Measurements from ENCODE around the gene FLAD1.

The FLAD1 gene

GRCh38 chr1:154959426-154959780, 23.7 kb upstream of the FLAD1 start:
- no peaks in the 10 kb centered on the region for H3K9me3 ChIP-seq (ENCODE audit: control insufficient read depth in 1 of 2, low read length in 2 of 2)
- no peak overlapping the region for H3K9ac ChIP-seq (ENCODE audit: low read depth in 1 of 2, low read length in 2 of 2)
- H3K27me3 ChIP-seq (ENCODE audit: control insufficient read depth in 1 of 2, insufficient read depth in 2 of 2, low read length in 2 of 2), result no peaks in the 10 kb centered on the region
- H3K4me1 ChIP-seq (ENCODE audit: control insufficient read depth in 1 of 2, insufficient read depth in 2 of 2, low read length in 2 of 2), result peaks cover 30 to 46% of the 10 kb centered on the region in 2 donors
- no peak overlapping the region for H3K27ac ChIP-seq (ENCODE audit: low read depth, low read length)
- H3K36me3 ChIP-seq (ENCODE audit: control insufficient read depth in 1 of 2, insufficient read depth in 2 of 2, low read length in 2 of 2), result peaks cover 13 to 29% of the 10 kb centered on the region in 2 donors
- H3K4me3 ChIP-seq (ENCODE audit: low read depth in 1 of 2, low read length in 2 of 2), result no peak overlapping the region

- Histone ChIP-seq H3K9ac (ENCODE audit: low read depth in 1 of 2, low read length in 2 of 2) (peak overlapping the region; percentile 76 to 85), H3K36me3 (ENCODE audit: control insufficient read depth in 1 of 2, insufficient read depth in 2 of 2, low read length in 2 of 2) (peaks cover 22 to 39% of the 10 kb centered on the region in 2 donors), H3K27ac (ENCODE audit: low read depth, low read length) (no peak overlapping the region), H3K4me3 (ENCODE audit: low read depth in 1 of 2, low read length in 2 of 2) (peak overlapping the region; percentile 77 to 86), H3K9me3 (ENCODE audit: control insufficient read depth in 1 of 2, low read length in 2 of 2) (no peaks in the 10 kb centered on the region), H3K4me1 (ENCODE audit: control insufficient read depth in 1 of 2, insufficient read depth in 2 of 2, low read length in 2 of 2) (peaks cover 20 to 35% of the 10 kb centered on the region in 2 donors), H3K27me3 (ENCODE audit: control insufficient read depth in 1 of 2, insufficient read depth in 2 of 2, low read length in 2 of 2) (no peaks in the 10 kb centered on the region)
Observed at GRCh38 chr1:154960446-154961136, 22.6 kb upstream of the FLAD1 start.

GRCh38 chr1:154961207-154962155, 21.7 kb upstream of the FLAD1 start, which contains the start of gene PYGO2:
TSS of gene PYGO2 (minus strand) at chr1:154961782. CDS start at chr1:154961576, 206 bp downstream.
- Histone ChIP-seq H3K9ac (ENCODE audit: low read depth in 1 of 2, low read length in 2 of 2) (peak within 1 kb of the TSS; percentile 76 to 85), H3K4me3 (ENCODE audit: low read depth in 1 of 2, low read length in 2 of 2) (peak within 1 kb of the TSS; percentile 77 to 86), H3K27me3 (ENCODE audit: control insufficient read depth in 1 of 2, insufficient read depth in 2 of 2, low read length in 2 of 2) (no peaks in the 10 kb centered on the region), H3K9me3 (ENCODE audit: control insufficient read depth in 1 of 2, low read length in 2 of 2) (no peaks in the 10 kb centered on the region), H3K27ac (ENCODE audit: low read depth, low read length) (peak within 1 kb of the TSS; percentile 99), H3K4me1 (ENCODE audit: control insufficient read depth in 1 of 2, insufficient read depth in 2 of 2, low read length in 2 of 2) (peaks cover 16 to 32% of the 10 kb centered on the region in 2 donors), H3K36me3 (ENCODE audit: control insufficient read depth in 1 of 2, insufficient read depth in 2 of 2, low read length in 2 of 2) (peaks cover 27 to 48% of the 10 kb centered on the region in 2 donors)

- Histone ChIP-seq H3K27me3 (ENCODE audit: control insufficient read depth in 1 of 2, insufficient read depth in 2 of 2, low read length in 2 of 2) (no peaks in the 10 kb centered on the region), H3K9ac (ENCODE audit: low read depth in 1 of 2, low read length in 2 of 2) (peak overlapping the region; percentile 76 to 85), H3K4me1 (ENCODE audit: control insufficient read depth in 1 of 2, insufficient read depth in 2 of 2, low read length in 2 of 2) (peaks cover 8 to 27% of the 10 kb centered on the region in 2 donors), H3K9me3 (ENCODE audit: control insufficient read depth in 1 of 2, low read length in 2 of 2) (no peaks in the 10 kb centered on the region), H3K36me3 (ENCODE audit: control insufficient read depth in 1 of 2, insufficient read depth in 2 of 2, low read length in 2 of 2) (peaks cover 32 to 56% of the 10 kb centered on the region in 2 donors), H3K4me3 (ENCODE audit: low read depth in 1 of 2, low read length in 2 of 2) (peak overlapping the region; percentile 77 to 86), H3K27ac (ENCODE audit: low read depth, low read length) (peak overlapping the region; percentile 99)
Observed at GRCh38 chr1:154962156-154962749, 20.9 kb upstream of the FLAD1 start.

- Histone ChIP-seq H3K4me1 (ENCODE audit: control insufficient read depth in 1 of 2, insufficient read depth in 2 of 2, low read length in 2 of 2) (peaks cover 7 to 27% of the 10 kb centered on the region in 2 donors), H3K4me3 (ENCODE audit: low read depth in 1 of 2, low read length in 2 of 2) (peak overlapping the region; percentile 77 to 86), H3K27ac (ENCODE audit: low read depth, low read length) (no peak overlapping the region), H3K27me3 (ENCODE audit: control insufficient read depth in 1 of 2, insufficient read depth in 2 of 2, low read length in 2 of 2) (no peaks in the 10 kb centered on the region), H3K9ac (ENCODE audit: low read depth in 1 of 2, low read length in 2 of 2) (peak overlapping the region; percentile 76 to 85), H3K36me3 (ENCODE audit: control insufficient read depth in 1 of 2, insufficient read depth in 2 of 2, low read length in 2 of 2) (peaks cover 37 to 62% of the 10 kb centered on the region in 2 donors), H3K9me3 (ENCODE audit: control insufficient read depth in 1 of 2, low read length in 2 of 2) (no peaks in the 10 kb centered on the region)
Observed at GRCh38 chr1:154962795-154963330, 20.3 kb upstream of the FLAD1 start.

- H3K9me3 ChIP-seq (ENCODE audit: control insufficient read depth in 1 of 2, low read length in 2 of 2), result no peaks in the 10 kb centered on the region
- no peak overlapping the region for H3K27ac ChIP-seq (ENCODE audit: low read depth, low read length)
- H3K36me3 ChIP-seq (ENCODE audit: control insufficient read depth in 1 of 2, insufficient read depth in 2 of 2, low read length in 2 of 2), result peaks cover 32 to 65% of the 10 kb centered on the region in 2 donors
- H3K4me1 ChIP-seq (ENCODE audit: control insufficient read depth in 1 of 2, insufficient read depth in 2 of 2, low read length in 2 of 2), result peaks cover 7 to 27% of the 10 kb centered on the region in 2 donors
- H3K27me3 ChIP-seq (ENCODE audit: control insufficient read depth in 1 of 2, insufficient read depth in 2 of 2, low read length in 2 of 2), result no peaks in the 10 kb centered on the region
- H3K4me3 ChIP-seq (ENCODE audit: low read depth in 1 of 2, low read length in 2 of 2), result no peak overlapping the region
- H3K9ac ChIP-seq (ENCODE audit: low read depth in 1 of 2, low read length in 2 of 2), result peak overlapping the region in 1 of 2 donors; percentile 7
Observed at GRCh38 chr1:154963643-154964042, 19.5 kb upstream of the FLAD1 start.

- Histone ChIP-seq H3K9me3 (ENCODE audit: control insufficient read depth in 1 of 2, low read length in 2 of 2) (no peaks in the 10 kb centered on the region), H3K4me1 (ENCODE audit: control insufficient read depth in 1 of 2, insufficient read depth in 2 of 2, low read length in 2 of 2) (peaks cover 13 to 32% of the 10 kb centered on the region in 2 donors), H3K36me3 (ENCODE audit: control insufficient read depth in 1 of 2, insufficient read depth in 2 of 2, low read length in 2 of 2) (peaks cover 34 to 67% of the 10 kb centered on the region in 2 donors), H3K27me3 (ENCODE audit: control insufficient read depth in 1 of 2, insufficient read depth in 2 of 2, low read length in 2 of 2) (no peaks in the 10 kb centered on the region), H3K9ac (ENCODE audit: low read depth in 1 of 2, low read length in 2 of 2) (no peak overlapping the region), H3K27ac (ENCODE audit: low read depth, low read length) (no peak overlapping the region), H3K4me3 (ENCODE audit: low read depth in 1 of 2, low read length in 2 of 2) (no peak overlapping the region)
Observed at GRCh38 chr1:154964359-154964758, 18.8 kb upstream of the FLAD1 start.

- no peak overlapping the region for H3K9ac ChIP-seq (ENCODE audit: low read depth in 1 of 2, low read length in 2 of 2)
- H3K4me1 ChIP-seq (ENCODE audit: control insufficient read depth in 1 of 2, insufficient read depth in 2 of 2, low read length in 2 of 2), result peaks cover 22 to 38% of the 10 kb centered on the region in 2 donors
- H3K4me3 ChIP-seq (ENCODE audit: low read depth in 1 of 2, low read length in 2 of 2), result no peak overlapping the region
- no peaks in the 10 kb centered on the region for H3K27me3 ChIP-seq (ENCODE audit: control insufficient read depth in 1 of 2, insufficient read depth in 2 of 2, low read length in 2 of 2)
- H3K27ac ChIP-seq (ENCODE audit: low read depth, low read length), result no peak overlapping the region
- peaks cover 34 to 75% of the 10 kb centered on the region in 2 donors for H3K36me3 ChIP-seq (ENCODE audit: control insufficient read depth in 1 of 2, insufficient read depth in 2 of 2, low read length in 2 of 2)
- no peaks in the 10 kb centered on the region for H3K9me3 ChIP-seq (ENCODE audit: control insufficient read depth in 1 of 2, low read length in 2 of 2)
Observed at GRCh38 chr1:154966111-154966510, 17.0 kb upstream of the FLAD1 start.

- Histone ChIP-seq H3K36me3 (ENCODE audit: control insufficient read depth in 1 of 2, insufficient read depth in 2 of 2, low read length in 2 of 2) (peaks cover 34 to 75% of the 10 kb centered on the region in 2 donors), H3K27ac (ENCODE audit: low read depth, low read length) (no peak overlapping the region), H3K4me1 (ENCODE audit: control insufficient read depth in 1 of 2, insufficient read depth in 2 of 2, low read length in 2 of 2) (peaks cover 33 to 45% of the 10 kb centered on the region in 2 donors), H3K9ac (ENCODE audit: low read depth in 1 of 2, low read length in 2 of 2) (no peak overlapping the region), H3K27me3 (ENCODE audit: control insufficient read depth in 1 of 2, insufficient read depth in 2 of 2, low read length in 2 of 2) (no peaks in the 10 kb centered on the region), H3K9me3 (ENCODE audit: control insufficient read depth in 1 of 2, low read length in 2 of 2) (no peaks in the 10 kb centered on the region), H3K4me3 (ENCODE audit: low read depth in 1 of 2, low read length in 2 of 2) (no peak overlapping the region)
Observed at GRCh38 chr1:154967331-154967950, 15.7 kb upstream of the FLAD1 start.
